ENCODE results near the gene TRAPPC4. TPM values are rescaled to one million over a fixed set of nuclear protein-coding genes. Genes with fewer than 3 reads are reported as not detected.

TRAPPC4 gene
- total RNA-seq, 1 donor from 2014 or later, result 41.0 TPM

GRCh38 chr11:118996926-118997626 is 21.5 kb upstream of the TRAPPC4 start:
- Histone ChIP-seq H3K27me3 (no peaks in the 10 kb centered on the region), H3K4me3 (peak overlapping the region; percentile 81 to 91), H3K36me3 (peaks cover 6 to 24% of the 10 kb centered on the region in 2 donors), H3K9me3 (no peaks in the 10 kb centered on the region), H3K4me1 (peaks cover 9 to 20% of the 10 kb centered on the region in 2 donors), H3K27ac (peak overlapping the region; percentile 91 to 93)
- intact Hi-C loops (cut with DNase I), result no loop called here
- no peak for DNase-seq (ENCODE audit: low spot score in 2 of 2)
- no peak for TF ChIP-seq CTCF (IDR thresholded peaks at IDR 0.05)

GRCh38 chr11:118997627-118998387 is 20.8 kb upstream of the TRAPPC4 start, which contains the start of gene CENATAC:
Gene CENATAC (plus strand): TSS chr11:118998138. CDS start chr11:118998198, 60 bp downstream.
- peak; percentile 81 to 97 for DNase-seq (ENCODE audit: low spot score in 2 of 2)
- Histone ChIP-seq H3K9me3 (no peaks in the 10 kb centered on the region), H3K4me3 (peak within 1 kb of the TSS; percentile 81 to 91), H3K27ac (peak within 1 kb of the TSS; percentile 91 to 93), H3K27me3 (no peaks in the 10 kb centered on the region), H3K4me1 (peaks cover 9 to 20% of the 10 kb centered on the region in 2 donors), H3K36me3 (peaks cover 11 to 31% of the 10 kb centered on the region in 2 donors)
- no peak for TF ChIP-seq CTCF (IDR thresholded peaks at IDR 0.05)
- intact Hi-C loops (cut with DNase I), result loop anchor here (1.0 to 2.0 kb wide), 3 partner anchors 20 to 71 kb away; partner anchors contain the start of genes RPS25, SLC37A4 and TRAPPC4

- no peak for TF ChIP-seq CTCF (IDR thresholded peaks at IDR 0.05)
- H3K27me3 ChIP-seq, result no peaks in the 10 kb centered on the region
- H3K36me3 ChIP-seq, result peaks cover 15 to 34% of the 10 kb centered on the region in 2 donors
- peaks cover 9 to 20% of the 10 kb centered on the region in 2 donors for H3K4me1 ChIP-seq
- H3K4me3 ChIP-seq, result peak overlapping the region; percentile 81 to 91
- H3K9me3 ChIP-seq, result no peaks in the 10 kb centered on the region
- no peak for DNase-seq (ENCODE audit: low spot score in 2 of 2)
- H3K27ac ChIP-seq, result peak overlapping the region; percentile 91 to 93
- intact Hi-C loops (cut with DNase I), result loop anchor here (1.0 to 2.0 kb wide), 3 partner anchors 20 to 70 kb away; partner anchors contain the start of genes RPS25, SLC37A4 and TRAPPC4
Measured at GRCh38 chr11:118998388-118998717, 20.2 kb upstream of the TRAPPC4 start.

- Histone ChIP-seq H3K4me3 (peak overlapping the region; percentile 81 to 91), H3K27ac (peak overlapping the region; percentile 91 to 93), H3K27me3 (no peaks in the 10 kb centered on the region), H3K4me1 (peaks cover 9 to 20% of the 10 kb centered on the region in 2 donors), H3K36me3 (peaks cover 20 to 35% of the 10 kb centered on the region in 2 donors), H3K9me3 (no peaks in the 10 kb centered on the region)
- DNase-seq (ENCODE audit: low spot score in 2 of 2), result no peak
- intact Hi-C loops (cut with DNase I), result loop anchor here (1.0 to 2.0 kb wide), 3 partner anchors 19 to 70 kb away; partner anchors contain the start of genes RPS25, SLC37A4 and TRAPPC4
- TF ChIP-seq CTCF (IDR thresholded peaks at IDR 0.05), result no peak
Measured at GRCh38 chr11:118998822-118999221, 19.7 kb upstream of the TRAPPC4 start.

- Histone ChIP-seq H3K27me3 (no peaks in the 10 kb centered on the region), H3K27ac (no peak overlapping the region), H3K9me3 (no peaks in the 10 kb centered on the region), H3K4me1 (peaks cover 9 to 20% of the 10 kb centered on the region in 2 donors), H3K36me3 (peaks cover 24 to 54% of the 10 kb centered on the region in 2 donors), H3K4me3 (no peak overlapping the region)
- no peak for TF ChIP-seq CTCF (IDR thresholded peaks at IDR 0.05)
- no peak for DNase-seq (ENCODE audit: low spot score in 2 of 2)
- intact Hi-C loops (cut with DNase I), result no loop called here
Measured at GRCh38 chr11:119000906-119001305, 17.7 kb upstream of the TRAPPC4 start.
